HCT116 (cell line): ENCODE measurements around the gene M6PR. TPM values are rescaled to one million over a fixed set of nuclear protein-coding genes. Genes with fewer than 3 reads are reported as not detected.

Experiments
- CTCF ChIP-seq, 3 experiments: fragments of 200-600 bp in 1 of 3; sonication (generic) in 1 of 3; IDR thresholded peaks in 2 of 3; conservative IDR thresholded peaks in 1 of 3; 2 replicates each; pipeline ENCODE4 v1.5.1; 2012 to 2017; ENCODE audit warnings: low read depth in 2 of 3, low read length in 2 of 3, antibody characterized with exemption in 1 of 3, borderline replicate concordance in 1 of 3, control low read depth in 1 of 3, mild to moderate bottlenecking in 1 of 3, mixed read lengths in 1 of 3, mixed run types in 1 of 3, moderate library complexity in 1 of 3; ENCODE audit not compliant: insufficient read depth in 1 of 3
- EZH2 ChIP-seq: fragments of 200-600 bp; sonication (generic); IDR thresholded peaks from 2 replicates; pipeline ENCODE4 v1.6.1; 2017; ENCODE audit warnings: antibody characterized with exemption, mixed run types
- EZH2phosphoT487 ChIP-seq: fragments of 200-600 bp; IDR thresholded peaks from 2 replicates; pipeline ENCODE4 v1.6.1; 2018; ENCODE audit warnings: antibody characterized with exemption, borderline replicate concordance
- JUND ChIP-seq: IDR thresholded peaks from 2 replicates; pipeline ENCODE4 v1.6.1; 2012
- POLR2A ChIP-seq: IDR thresholded peaks from 2 replicates; pipeline ENCODE4 v1.7.0; 2011; ENCODE audit warnings: borderline replicate concordance; ENCODE audit not compliant: insufficient read depth, insufficient read length; ENCODE audit errors: extremely low read depth
- SRF ChIP-seq: IDR thresholded peaks from 2 replicates; pipeline ENCODE4 v1.6.1; 2012; ENCODE audit warnings: low read depth
- TCF7L2 ChIP-seq: IDR thresholded peaks from 2 replicates; pipeline ENCODE4 v1.7.0; 2011; ENCODE audit warnings: borderline replicate concordance, inconsistent platforms; ENCODE audit not compliant: insufficient read depth, insufficient read length; ENCODE audit errors: extremely low read depth
- YY1 ChIP-seq: IDR thresholded peaks from 2 replicates; pipeline ENCODE4 v1.6.1; 2011; ENCODE audit warnings: low read length, low read depth, moderate library complexity, mild to moderate bottlenecking; ENCODE audit not compliant: insufficient replicate concordance; ENCODE audit errors: extremely low read depth
- ZFX ChIP-seq: fragments of 450-650 bp; IDR thresholded peaks from 2 replicates; pipeline ENCODE4 v1.6.1; 2017
- ZNF274 ChIP-seq: fragments of 200-500 bp; sonication (Bioruptor generic); IDR thresholded peaks from 2 replicates; pipeline ENCODE4 v1.6.1; 2014; ENCODE audit warnings: mild to moderate bottlenecking, low read depth, low read length, inconsistent platforms
- total RNA-seq: library from RNA; stranded (reverse); gene quantifications from one replicate; pipeline ENCODE4 v1.2.1, GENCODE V29; 2021; ENCODE audit not compliant: unreplicated experiment
- TF ChIP-seq, protein P1 (sequence below): IDR thresholded peaks from 2 replicates; pipeline ENCODE4 v1.6.1; 2011; ENCODE audit warnings: mild to moderate bottlenecking, low read length, moderate library complexity; ENCODE audit not compliant: insufficient replicate concordance; ENCODE audit errors: extremely low read depth

M6PR gene
- total RNA-seq, 1 experiment from 2014 or later = 142 TPM

DNA sequence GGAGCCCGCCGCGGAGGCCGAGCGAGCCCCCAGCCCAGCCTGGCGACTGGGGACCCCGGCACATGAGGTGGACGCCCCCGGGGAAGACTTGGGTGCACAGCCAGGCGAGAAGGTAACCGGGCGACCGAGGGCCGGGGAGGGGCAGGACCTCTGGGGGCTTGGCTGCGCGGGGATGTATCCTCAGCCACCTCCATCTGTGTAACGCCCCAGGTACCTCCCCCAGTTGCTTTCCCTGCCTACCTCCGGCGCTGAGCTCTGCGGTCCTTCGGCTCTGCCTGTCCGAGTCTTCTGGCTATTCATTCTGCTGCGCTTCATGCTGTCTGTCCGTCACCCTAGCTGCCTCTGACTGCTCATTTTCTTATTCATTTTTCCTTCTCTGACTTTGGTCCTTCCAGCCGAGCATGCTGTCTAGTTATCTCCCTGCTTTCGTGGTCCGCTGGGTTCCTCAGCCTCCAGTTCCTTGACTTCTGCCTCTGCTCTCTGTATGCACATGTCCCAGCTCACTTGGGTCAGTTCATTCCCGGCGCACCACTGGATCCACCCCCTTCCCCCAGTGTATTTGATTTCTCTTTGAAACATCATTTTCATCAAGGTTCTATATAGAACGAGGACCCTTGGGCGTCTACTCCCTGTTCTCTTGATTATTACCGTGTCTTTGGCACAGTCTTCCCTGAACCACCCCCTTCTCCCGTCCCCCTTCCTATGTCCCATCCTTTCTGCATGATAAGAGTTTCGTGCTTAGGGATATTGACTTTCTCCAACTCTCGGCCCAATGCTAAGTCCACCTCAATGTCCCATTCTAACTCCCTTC, 34.5 kb downstream of the M6PR start (continued):
- TF ChIP-seq, protein P1, sequence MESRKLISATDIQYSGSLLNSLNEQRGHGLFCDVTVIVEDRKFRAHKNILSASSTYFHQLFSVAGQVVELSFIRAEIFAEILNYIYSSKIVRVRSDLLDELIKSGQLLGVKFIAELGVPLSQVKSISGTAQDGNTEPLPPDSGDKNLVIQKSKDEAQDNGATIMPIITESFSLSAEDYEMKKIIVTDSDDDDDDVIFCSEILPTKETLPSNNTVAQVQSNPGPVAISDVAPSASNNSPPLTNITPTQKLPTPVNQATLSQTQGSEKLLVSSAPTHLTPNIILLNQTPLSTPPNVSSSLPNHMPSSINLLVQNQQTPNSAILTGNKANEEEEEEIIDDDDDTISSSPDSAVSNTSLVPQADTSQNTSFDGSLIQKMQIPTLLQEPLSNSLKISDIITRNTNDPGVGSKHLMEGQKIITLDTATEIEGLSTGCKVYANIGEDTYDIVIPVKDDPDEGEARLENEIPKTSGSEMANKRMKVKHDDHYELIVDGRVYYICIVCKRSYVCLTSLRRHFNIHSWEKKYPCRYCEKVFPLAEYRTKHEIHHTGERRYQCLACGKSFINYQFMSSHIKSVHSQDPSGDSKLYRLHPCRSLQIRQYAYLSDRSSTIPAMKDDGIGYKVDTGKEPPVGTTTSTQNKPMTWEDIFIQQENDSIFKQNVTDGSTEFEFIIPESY = no peak
- no peak for TF ChIP-seq ZNF274
- peak; percentile 38 for TF ChIP-seq ZFX
- TF ChIP-seq YY1 = no peak
- TF ChIP-seq SRF = no peak
- TF ChIP-seq POLR2A = no peak
- no peak for TF ChIP-seq EZH2phosphoT487
- TF ChIP-seq CTCF (IDR thresholded peaks at IDR 0.05 in 2 of 3, conservative IDR thresholded peaks at IDR 0.05 in 1 of 3; ENCODE audit: borderline replicate concordance in 1 of 3, insufficient read depth in 1 of 3, low read depth in 2 of 3, low read length in 2 of 3) = no peak
- no peak for TF ChIP-seq JUND
- TF ChIP-seq EZH2 = no peak
- no peak for TF ChIP-seq TCF7L2
